Ovary (tissue), 9 donors: ENCODE measurements around the gene CSHL1. TPM values are rescaled to one million over a fixed set of nuclear protein-coding genes. Genes with fewer than 3 reads are reported as not detected.

ENCODE experiments used
- DNase-seq, 5 donors: peaks; one replicate each; pipeline ENCODE4 v3.0.0-alpha.2; 2019 to 2020
- H3K27ac ChIP-seq, 2 donors: fragments of 200-600 bp; one replicate each; pipeline versions ENCODE4 v1.5.1 to v1.8.0; 2019 to 2022
- H3K27me3 ChIP-seq: fragments of 200-600 bp; one replicate; pipeline ENCODE4 v1.8.0; 2022
- H3K36me3 ChIP-seq: fragments of 200-600 bp; sonication (generic); one replicate; pipeline ENCODE4 v1.5.1; 2019
- H3K4me1 ChIP-seq: one replicate; pipeline ENCODE4 v1.8.1; 2013; ENCODE audit warnings: mild to moderate bottlenecking, moderate library complexity; ENCODE audit not compliant: insufficient read depth
- H3K4me3 ChIP-seq: fragments of 200-600 bp; sonication (generic); one replicate; pipeline ENCODE4 v1.5.1; 2017
- H3K9me3 ChIP-seq, 2 donors: fragments of 200-600 bp in 1 of 2; sonication (generic) in 1 of 2; one replicate each; pipeline versions ENCODE4 v1.5.1 to v1.8.1; 2013 to 2019; ENCODE audit warnings: mild to moderate bottlenecking in 1 of 2, moderate library complexity in 1 of 2
- EP300 ChIP-seq: sonication (generic); formaldehyde crosslinking; IDR thresholded peaks from one replicate; pipeline ENCODE4 v1.6.1; 2017; ENCODE audit warnings: antibody characterized with exemption
- POLR2A ChIP-seq: fragments of 450-650 bp; IDR thresholded peaks from one replicate; pipeline ENCODE4 v1.6.1; 2017; ENCODE audit warnings: antibody characterized with exemption, mild to moderate bottlenecking, moderate library complexity
- whole genome bisulfite sequencing, 3 donors: extraction: QIAGEN DNeasy Blood & Tissue Kit in 1 of 3; methylation state at CpG; one replicate each; pipeline versions ENCODE4 v1.1.5 to v1.1.7; 2013 to 2017; 5-methylcytosine and 5-hydroxymethylcytosine counted together
- intact Hi-C, 4 donors: fragments of 100-400 bp; cut with DNase I; formaldehyde crosslinking; loops; one replicate each; pipeline versions ENCODE4 v1.11.0 to v1.15.1; 2022 to 2023
- polyA plus RNA-seq, 2 donors: library from polyadenylated mRNA; stranded (reverse); fragments of 200-250 nt in 1 of 2; fragments of 350-450 nt in 1 of 2; fragmentation: Illumina TruSeq in 1 of 2; extraction: RNeasy Lipid Tissue Mini Kit (QIAGEN cat#74804) in 1 of 2; gene quantifications; one replicate each; pipeline ENCODE4 v1.2.3, GENCODE V29; 2013 to 2014
- total RNA-seq, 7 donors: library from RNA; depleted of rRNA in 2 of 7; stranded (reverse); fragments of >200 nt in 2 of 7; fragmentation: NEBNext Ultra II Directional in 3 of 7; extraction: Animal tissue kit (Norgen Biotek cat#: 25700) in 3 of 7; gene quantifications; one replicate each; pipeline versions ENCODE4 v1.1.0 to v1.2.4, GENCODE V29; 2016 to 2023
- TF ChIP-seq, protein P1 (sequence below), 3 donors: fragments of 450-650 bp in 2 of 3; fragments of 200-600 bp in 1 of 3; IDR thresholded peaks; one replicate each; pipeline versions ENCODE4 v1.5.1 to v1.8.0; 2016 to 2022; ENCODE audit warnings: antibody characterized with exemption in 3 of 3, mild to moderate bottlenecking in 1 of 3
- donor health status: DM: no; HTN: no; CAD: no; lungs with moderate emphysema.
- donor health status: DM: no; HTN: no; CAD: no.
- donor health status: Bipolar disorder and iron deficiency.
- donor health status: DM: yes; HTN: yes; CAD: no.
- donor health status: DM: no; HTN: no; CAD: no.
- donor health status: DM: yes; HTN: yes; CAD: no.

The CSHL1 gene
- total and polyA plus RNA-seq, 9 donors: not detected

DNA sequence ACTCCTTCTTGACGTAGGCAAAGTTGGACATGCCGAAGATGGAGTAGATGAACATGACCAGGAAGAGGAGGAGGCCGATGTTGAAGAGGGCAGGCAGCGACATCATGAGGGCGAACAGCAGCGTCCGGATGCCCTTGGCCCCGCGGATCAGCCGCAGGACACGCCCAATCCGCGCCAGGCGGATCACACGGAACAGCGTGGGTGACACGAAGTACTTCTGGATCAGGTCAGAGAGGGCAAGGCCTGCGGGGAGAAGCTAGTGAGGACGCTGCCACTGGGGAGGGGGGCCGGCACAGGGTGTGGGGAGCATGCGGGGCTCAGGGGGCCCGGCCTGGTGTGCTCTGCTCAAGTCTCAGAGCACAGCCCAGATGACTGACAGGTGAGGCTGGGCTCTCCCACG, 30.7 kb upstream of the CSHL1 start:
- Histone ChIP-seq H3K36me3 (no peaks in the 10 kb centered on the region), H3K4me1 (no peaks in the 10 kb centered on the region), H3K27me3 (no peaks in the 10 kb centered on the region), H3K9me3 (no peaks in the 10 kb centered on the region), H3K27ac (no peak overlapping the region), H3K4me3 (no peak overlapping the region)
- intact Hi-C loops: no loop called here
- DNase-seq: no peak
- WGBS, 3 donors: 87 to 90% (median 88%) methylated on average over 23 of the region's 23 CpGs
- TF ChIP-seq, protein P1, sequence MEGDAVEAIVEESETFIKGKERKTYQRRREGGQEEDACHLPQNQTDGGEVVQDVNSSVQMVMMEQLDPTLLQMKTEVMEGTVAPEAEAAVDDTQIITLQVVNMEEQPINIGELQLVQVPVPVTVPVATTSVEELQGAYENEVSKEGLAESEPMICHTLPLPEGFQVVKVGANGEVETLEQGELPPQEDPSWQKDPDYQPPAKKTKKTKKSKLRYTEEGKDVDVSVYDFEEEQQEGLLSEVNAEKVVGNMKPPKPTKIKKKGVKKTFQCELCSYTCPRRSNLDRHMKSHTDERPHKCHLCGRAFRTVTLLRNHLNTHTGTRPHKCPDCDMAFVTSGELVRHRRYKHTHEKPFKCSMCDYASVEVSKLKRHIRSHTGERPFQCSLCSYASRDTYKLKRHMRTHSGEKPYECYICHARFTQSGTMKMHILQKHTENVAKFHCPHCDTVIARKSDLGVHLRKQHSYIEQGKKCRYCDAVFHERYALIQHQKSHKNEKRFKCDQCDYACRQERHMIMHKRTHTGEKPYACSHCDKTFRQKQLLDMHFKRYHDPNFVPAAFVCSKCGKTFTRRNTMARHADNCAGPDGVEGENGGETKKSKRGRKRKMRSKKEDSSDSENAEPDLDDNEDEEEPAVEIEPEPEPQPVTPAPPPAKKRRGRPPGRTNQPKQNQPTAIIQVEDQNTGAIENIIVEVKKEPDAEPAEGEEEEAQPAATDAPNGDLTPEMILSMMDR (IDR thresholded peaks at IDR 0.05): no peak
- TF ChIP-seq POLR2A (no peak), EP300 (no peak)

DNA sequence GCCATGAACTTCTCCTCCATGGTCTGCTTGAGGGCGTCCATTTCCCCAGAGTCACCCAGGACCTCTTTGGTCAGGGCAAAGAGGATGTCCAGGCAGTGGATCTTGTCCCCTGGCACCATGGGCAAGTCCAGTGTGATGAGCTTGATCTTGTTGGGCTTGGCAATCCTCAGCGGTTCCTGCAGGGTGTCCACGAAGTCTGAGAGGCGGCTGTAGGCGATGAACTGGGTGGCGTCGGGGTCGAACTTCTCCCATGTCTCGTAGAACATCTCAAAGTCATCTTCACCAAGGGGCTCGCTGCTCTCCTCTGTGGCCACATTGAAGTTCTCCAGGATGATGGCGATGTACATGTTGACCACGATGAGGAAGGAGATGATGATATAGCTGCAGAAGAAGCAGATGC, 30.1 kb upstream of the CSHL1 start:
- WGBS, 3 donors: 96 to 97% (median 96%) methylated on average over 12 of the region's 12 CpGs
- no peak overlapping the region for H3K4me3 ChIP-seq
- intact Hi-C loops: no loop called here
- no peaks in the 10 kb centered on the region for H3K36me3 ChIP-seq
- no peak for DNase-seq
- H3K27me3 ChIP-seq: no peaks in the 10 kb centered on the region
- no peaks in the 10 kb centered on the region for H3K9me3 ChIP-seq
- H3K4me1 ChIP-seq: no peaks in the 10 kb centered on the region
- TF ChIP-seq, protein P1 (IDR thresholded peaks at IDR 0.05): no peak
- TF ChIP-seq EP300: no peak
- H3K27ac ChIP-seq: no peak overlapping the region

DNA sequence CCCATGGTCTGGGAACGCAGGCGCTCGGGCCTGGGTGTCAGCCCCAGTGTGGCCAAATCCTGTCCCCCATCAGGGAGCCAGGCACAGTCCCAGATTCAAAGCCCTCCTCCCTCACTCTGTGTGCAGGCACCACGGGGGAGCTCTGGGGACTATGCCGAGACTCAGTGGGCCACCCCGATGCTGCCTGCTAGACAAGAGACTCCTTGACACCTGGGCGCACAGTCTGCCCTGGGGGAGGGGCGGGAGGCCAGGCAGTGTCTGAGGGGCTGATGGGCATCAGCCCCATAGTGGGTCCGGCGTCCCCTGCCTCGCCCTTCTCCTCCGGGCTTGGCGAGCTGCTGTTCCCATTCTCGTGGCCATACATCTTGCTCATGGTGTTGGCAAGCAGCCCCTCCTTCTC, 29.5 kb upstream of the CSHL1 start:
- intact Hi-C loops: no loop called here
- WGBS, 3 donors: 93 to 97% (median 95%) methylated on average over 12 to 14 of the region's 14 CpGs

DNA sequence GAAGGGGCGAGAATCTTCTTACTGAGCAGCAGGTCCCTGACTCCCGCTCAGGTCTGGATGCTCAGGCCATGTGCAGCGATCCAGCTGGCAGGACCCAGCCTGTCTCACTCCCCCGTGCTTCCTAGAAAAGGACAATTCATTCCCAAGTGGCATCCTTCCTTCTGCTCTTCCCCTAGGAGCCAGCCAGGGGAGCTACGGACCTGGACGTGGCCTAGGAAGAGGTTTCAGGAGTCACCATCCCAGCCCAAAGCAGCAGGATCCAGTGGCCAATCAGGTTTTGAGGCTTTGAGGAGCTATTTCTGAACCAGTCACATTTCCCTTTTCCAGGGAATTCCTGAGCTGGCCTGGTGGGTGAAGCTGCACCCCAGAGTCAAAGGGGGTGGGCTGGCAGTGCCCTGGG, 28.8 kb upstream of the CSHL1 start:
- H3K4me3 ChIP-seq: no peak overlapping the region
- no peak overlapping the region for H3K27ac ChIP-seq
- no peaks in the 10 kb centered on the region for H3K9me3 ChIP-seq
- no peaks in the 10 kb centered on the region for H3K4me1 ChIP-seq
- H3K36me3 ChIP-seq: no peaks in the 10 kb centered on the region
- intact Hi-C loops: loop anchor here in 1 of 4 donors (10.0 kb wide), 1 partner anchor 345 kb away; no protein-coding TSS in a partner anchor
- no peak for DNase-seq
- TF ChIP-seq, protein P1 (IDR thresholded peaks at IDR 0.05): no peak
- no peak for TF ChIP-seq EP300
- no peak for TF ChIP-seq POLR2A
- no peaks in the 10 kb centered on the region for H3K27me3 ChIP-seq
- 60 to 72% (median 64%) methylated on average over 6 of the region's 6 CpGs for WGBS, 3 donors

More for the DNA sequence above, 29.5 kb upstream of the CSHL1 start:
- TF ChIP-seq POLR2A: no peak
- no peak for TF ChIP-seq EP300
- TF ChIP-seq, protein P1 (IDR thresholded peaks at IDR 0.05): no peak
- DNase-seq: no peak
- Histone ChIP-seq H3K9me3 (no peaks in the 10 kb centered on the region), H3K4me1 (no peaks in the 10 kb centered on the region), H3K27ac (no peak overlapping the region), H3K36me3 (no peaks in the 10 kb centered on the region), H3K4me3 (no peak overlapping the region), H3K27me3 (no peaks in the 10 kb centered on the region)
